HG02938 (cell line): ENCODE measurements around the gene EBLN1.
A peak's percentile ranks its signal among the peaks of the same experiment; 100 is the strongest.

Experiments used
- ATAC-seq: cut with Tn5 transposase; IDR thresholded peaks from one replicate; pipeline ENCODE4 v1.9.1; 2021; ENCODE audit warnings: mild to moderate bottlenecking, moderate library complexity; ENCODE audit not compliant: unreplicated experiment

EBLN1 gene

GRCh38 chr10:22217842-22218241, at the start of gene EBLN1:
TSS of gene EBLN1 (minus strand) at chr10:22218015. CDS start at chr10:22209983, 8,032 bp downstream.
- ATAC-seq, result no peak

GRCh38 chr10:22265839-22266537, 48.2 kb upstream of the EBLN1 start:
- ATAC-seq, result no peak

- no peak for ATAC-seq
Measured at GRCh38 chr10:22263106-22263505, 45.3 kb upstream of the EBLN1 start.

- ATAC-seq, result no peak
Measured at GRCh38 chr10:22259280-22259679, 41.5 kb upstream of the EBLN1 start.

- ATAC-seq, result no peak
Measured at GRCh38 chr10:22258471-22258870, 40.7 kb upstream of the EBLN1 start.

- no peak for ATAC-seq
Measured at GRCh38 chr10:22253580-22253882, 35.7 kb upstream of the EBLN1 start.

GRCh38 chr10:22252801-22253579, 35.2 kb upstream of the EBLN1 start:
- peak; percentile 31 for ATAC-seq

- ATAC-seq, result peak; percentile 52
Measured at GRCh38 chr10:22252224-22252800, 34.5 kb upstream of the EBLN1 start.

- ATAC-seq, result peak; percentile 50
Measured at GRCh38 chr10:22251751-22252223, 34.0 kb upstream of the EBLN1 start.

- ATAC-seq, result no peak
Measured at GRCh38 chr10:22250897-22251660, 33.3 kb upstream of the EBLN1 start.

- no peak for ATAC-seq
Measured at GRCh38 chr10:22247636-22248035, 29.8 kb upstream of the EBLN1 start.

- no peak for ATAC-seq
Measured at GRCh38 chr10:22246680-22247391, 29.0 kb upstream of the EBLN1 start.

GRCh38 chr10:22245567-22245966, 27.8 kb upstream of the EBLN1 start:
- ATAC-seq, result no peak

- no peak for ATAC-seq
Measured at GRCh38 chr10:22244855-22245254, 27.0 kb upstream of the EBLN1 start.

- ATAC-seq, result no peak
Measured at GRCh38 chr10:22244001-22244400, 26.2 kb upstream of the EBLN1 start.

- no peak for ATAC-seq
Measured at GRCh38 chr10:22243321-22243720, 25.5 kb upstream of the EBLN1 start.

- ATAC-seq, result no peak
Measured at GRCh38 chr10:22231260-22231659, 13.4 kb upstream of the EBLN1 start.

- ATAC-seq, result no peak
Measured at GRCh38 chr10:22230158-22230833, 12.5 kb upstream of the EBLN1 start.

- ATAC-seq, result no peak
Measured at GRCh38 chr10:22229802-22230157, 12.0 kb upstream of the EBLN1 start.
